Stimulated activated CD4-positive, alpha-beta T cell treated with anti-CD3 and anti-CD28 coated beads, Interleukin-4, amount 100 ng/mL, for 1 hour (primary cell): ENCODE data around the gene PGRMC2.
A peak's percentile ranks its signal among the peaks of the same experiment; 100 is the strongest.

Source experiments
- DNase-seq: peaks from one replicate; pipeline ENCODE4 v3.0.0-alpha.2; 2020

Gene PGRMC2

DNA sequence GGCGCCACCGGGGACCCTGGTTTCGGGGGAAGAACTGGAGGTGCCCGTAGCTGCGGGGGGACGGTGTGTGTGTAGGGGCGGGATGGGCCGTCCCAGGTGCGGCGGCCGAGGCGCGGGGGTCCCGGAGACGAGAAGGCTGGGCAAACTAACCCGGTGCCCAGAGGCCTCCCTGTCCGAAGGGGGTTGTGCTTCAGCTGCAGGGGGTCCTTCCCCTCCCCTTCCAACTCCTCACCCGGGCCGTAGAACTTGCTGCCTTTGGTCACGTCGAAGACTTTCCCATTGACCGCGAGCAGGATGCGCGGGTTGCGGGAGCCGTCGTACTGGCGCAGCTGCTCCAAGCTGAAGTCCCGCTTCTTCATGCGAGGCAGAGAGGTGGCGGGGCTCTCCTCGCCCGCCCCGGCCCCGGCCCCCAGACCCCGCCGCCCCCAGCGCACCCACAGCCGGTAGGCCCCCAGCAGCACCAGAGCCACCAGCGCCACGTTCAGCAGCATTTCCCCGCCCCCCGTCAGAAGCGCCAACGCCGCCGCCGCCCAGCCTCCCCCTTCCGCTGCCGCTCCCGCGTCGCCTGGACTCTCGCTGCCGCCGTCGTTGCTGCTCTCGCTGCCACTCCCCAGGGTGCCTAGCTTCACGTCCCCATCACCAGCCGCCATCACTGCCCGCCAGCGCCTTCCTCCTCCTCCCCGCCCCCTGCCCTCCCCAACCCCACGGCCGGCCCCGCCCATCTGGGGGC lies at the start of gene PGRMC2:
PGRMC2 (minus strand) TSS at position 673 of the 730 bp plus-strand sequence; CDS start at position 650, 23 bp downstream.
- peak; percentile 33 for DNase-seq

GRCh38 chr4:128335541-128335940 lies 47.9 kb upstream of the PGRMC2 start:
- DNase-seq = no peak

GRCh38 chr4:128334256-128334655 lies 46.6 kb upstream of the PGRMC2 start:
- no peak for DNase-seq

DNA sequence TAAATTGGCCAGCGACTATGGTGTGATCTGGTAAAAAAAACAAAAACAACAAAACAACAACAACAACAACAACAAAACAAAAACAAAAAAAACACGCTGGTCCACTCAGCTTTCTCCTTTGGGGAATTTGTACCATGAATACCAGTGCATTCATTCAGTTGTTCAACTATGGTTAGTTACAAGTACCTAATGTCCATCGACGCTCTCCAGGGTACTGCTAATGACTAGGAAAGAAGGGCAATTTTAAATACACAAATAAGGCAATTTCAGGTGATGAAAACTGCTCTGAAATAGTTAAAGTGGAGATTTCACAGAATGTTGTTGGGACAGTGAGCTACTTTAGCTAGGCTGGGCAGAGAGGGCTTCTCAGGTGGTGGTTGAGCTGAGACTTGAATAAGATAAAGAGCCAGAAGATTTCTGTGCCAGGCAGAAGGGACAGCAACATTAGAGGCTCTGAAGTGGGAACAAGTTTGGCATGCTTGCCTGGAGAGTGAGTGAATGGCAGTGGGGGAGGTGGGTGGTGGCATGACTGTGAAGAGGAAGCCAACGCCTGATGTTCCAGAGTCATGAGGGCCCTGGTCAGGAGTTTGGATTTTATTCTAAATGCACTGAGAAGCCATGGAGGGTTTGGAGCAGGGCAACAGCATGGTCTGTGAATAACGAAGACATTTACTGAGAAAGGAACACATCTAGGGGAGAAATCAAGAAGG lies 45.9 kb upstream of the PGRMC2 start:
- no peak for DNase-seq

GRCh38 chr4:128332081-128332480 lies 44.5 kb upstream of the PGRMC2 start:
- DNase-seq = no peak

DNA sequence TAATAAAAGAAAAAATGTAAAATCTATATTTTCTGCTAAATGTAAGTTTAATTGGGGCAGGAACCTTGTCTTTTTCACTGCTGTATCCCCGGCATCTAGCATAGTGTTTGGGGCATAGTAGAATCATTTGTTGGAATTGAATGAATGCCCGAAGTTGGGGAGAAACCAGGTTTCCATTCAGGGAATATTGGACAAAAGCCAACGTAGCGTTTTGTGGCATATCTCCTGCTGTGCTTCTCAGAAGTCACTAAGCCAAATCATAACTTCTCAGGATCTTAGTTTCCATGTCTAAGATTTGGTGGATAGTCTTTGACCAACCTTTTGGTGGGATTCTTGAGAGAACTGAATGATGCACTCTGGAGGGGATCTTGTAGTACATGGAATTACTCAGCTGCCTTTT lies 42.0 kb upstream of the PGRMC2 start:
- no peak for DNase-seq

DNA sequence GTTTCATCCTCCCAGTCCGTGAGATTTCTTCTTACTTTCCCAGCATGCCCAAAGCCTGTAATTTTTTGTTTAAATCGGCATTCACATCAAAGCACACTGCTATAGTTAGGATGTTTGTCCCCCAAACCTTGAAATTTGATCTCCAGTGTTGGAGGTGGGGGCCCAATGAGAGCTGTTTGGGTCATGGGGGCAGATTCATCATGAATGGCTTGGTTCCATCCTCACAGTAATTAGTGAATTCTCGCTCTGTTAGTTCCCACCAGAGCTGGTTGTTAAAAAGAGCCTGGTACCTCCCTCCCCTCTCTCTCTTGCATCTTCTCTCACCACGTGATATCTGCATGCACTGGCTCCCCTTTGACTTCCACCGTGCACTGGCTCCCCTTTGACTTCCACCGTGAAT lies 40.5 kb upstream of the PGRMC2 start:
- no peak for DNase-seq

GRCh38 chr4:128323401-128323800 lies 35.8 kb upstream of the PGRMC2 start:
- no peak for DNase-seq

DNA sequence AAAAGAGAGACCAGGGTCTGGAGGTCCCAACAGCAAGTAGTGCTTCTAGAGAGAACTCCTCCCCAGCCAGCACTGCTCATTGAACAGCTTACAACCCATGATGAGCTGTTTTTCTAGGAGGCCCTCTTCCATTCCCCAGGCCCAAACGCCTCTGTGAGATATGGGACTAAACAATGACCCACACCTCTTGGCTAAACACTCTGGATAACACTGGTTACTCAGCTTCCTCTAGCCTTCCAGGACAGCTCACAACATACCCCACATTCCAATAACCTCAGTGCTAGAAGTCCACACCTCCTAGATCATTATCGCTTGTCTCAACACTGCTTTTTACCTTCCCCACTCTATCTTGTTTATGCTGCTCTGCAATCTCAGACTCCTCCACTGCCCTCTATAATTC lies 35.4 kb upstream of the PGRMC2 start:
- DNase-seq = no peak

DNA sequence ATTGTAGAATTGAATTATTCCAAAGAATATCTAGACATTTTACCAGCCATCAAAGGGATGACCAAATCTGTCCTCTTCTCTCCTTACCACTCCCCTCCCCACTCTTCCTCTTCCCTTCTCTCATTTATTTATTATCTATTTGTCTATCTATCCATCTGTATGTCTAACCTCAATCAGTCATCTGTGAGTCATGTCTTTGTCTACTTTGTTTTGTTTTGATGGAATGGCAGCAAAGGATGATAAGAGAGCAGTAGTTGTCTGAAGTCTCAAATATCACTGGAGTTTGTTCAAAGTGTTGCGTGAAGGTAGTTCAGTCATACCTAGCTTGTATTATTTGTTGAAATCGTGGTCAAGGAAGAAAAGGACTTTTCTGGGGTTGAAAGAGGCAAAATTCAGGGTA lies 34.7 kb upstream of the PGRMC2 start:
- no peak for DNase-seq

DNA sequence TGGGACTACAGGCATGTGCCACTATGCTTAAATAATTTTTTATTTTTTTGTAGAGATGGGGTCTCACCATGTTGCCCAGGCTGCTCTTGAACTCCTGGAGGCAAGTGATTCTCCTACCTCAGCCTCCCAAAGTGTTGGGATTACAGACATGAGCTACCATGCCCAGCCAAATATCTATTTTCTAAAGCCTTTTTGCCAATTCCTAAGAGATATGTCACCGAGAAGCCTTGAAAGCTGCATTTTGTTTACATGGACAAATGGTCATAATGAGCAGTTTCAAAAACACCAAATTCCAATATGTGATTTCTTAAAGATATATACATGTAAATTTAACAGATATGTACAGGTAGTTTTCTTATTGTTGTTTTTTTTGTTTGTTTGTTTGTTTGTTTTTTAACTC lies 33.0 kb upstream of the PGRMC2 start:
- DNase-seq = no peak

GRCh38 chr4:128315756-128316520 lies 28.3 kb upstream of the PGRMC2 start:
- no peak for DNase-seq

- DNase-seq = no peak
These were observed 24.2 kb upstream of the PGRMC2 start for GRCh38 chr4:128311659-128312403.

DNA sequence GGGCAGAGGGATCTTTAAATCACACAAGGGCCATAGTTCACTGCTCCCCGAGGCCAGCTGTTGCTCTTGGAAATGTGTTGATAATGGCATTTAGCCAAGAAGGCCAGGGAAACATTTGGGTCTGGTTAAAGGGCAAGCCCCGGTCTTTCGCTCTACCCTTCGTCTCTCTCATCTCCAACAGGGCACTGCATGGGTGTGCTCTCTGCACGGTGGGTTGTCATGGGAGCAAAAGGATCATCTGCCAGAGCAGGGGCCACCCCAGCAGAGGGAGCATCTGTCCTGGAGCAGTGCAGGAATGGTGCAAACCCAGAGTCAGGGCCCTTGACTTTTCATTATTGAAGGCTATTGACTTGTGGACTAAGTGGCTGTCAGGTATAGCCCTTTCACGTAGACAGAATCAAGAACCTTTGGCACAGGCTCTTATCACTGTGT lies 22.7 kb upstream of the PGRMC2 start:
- DNase-seq = no peak

GRCh38 chr4:128309585-128309984 lies 22.0 kb upstream of the PGRMC2 start:
- DNase-seq = no peak

DNA sequence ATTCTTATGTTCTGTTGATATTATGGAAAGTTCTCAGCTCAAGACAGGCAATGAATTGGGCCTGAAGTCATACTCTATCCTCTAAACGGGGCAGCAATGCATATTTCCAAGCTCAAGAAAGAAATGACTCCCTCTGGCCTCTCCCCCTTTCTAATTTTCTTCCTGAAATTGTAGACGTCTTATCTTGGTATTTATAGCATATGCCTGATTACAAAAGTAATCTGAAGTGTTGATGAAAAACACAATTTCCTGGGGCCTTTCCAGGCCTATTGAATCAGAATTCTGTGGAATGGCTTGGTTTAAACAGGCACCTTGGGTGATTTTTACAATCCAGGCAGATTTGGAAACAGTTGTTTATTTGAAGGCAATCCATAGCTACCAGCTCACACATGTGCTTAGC lies 21.4 kb upstream of the PGRMC2 start:
- no peak for DNase-seq

GRCh38 chr4:128307123-128307571 lies 19.5 kb upstream of the PGRMC2 start:
- DNase-seq = no peak

DNA sequence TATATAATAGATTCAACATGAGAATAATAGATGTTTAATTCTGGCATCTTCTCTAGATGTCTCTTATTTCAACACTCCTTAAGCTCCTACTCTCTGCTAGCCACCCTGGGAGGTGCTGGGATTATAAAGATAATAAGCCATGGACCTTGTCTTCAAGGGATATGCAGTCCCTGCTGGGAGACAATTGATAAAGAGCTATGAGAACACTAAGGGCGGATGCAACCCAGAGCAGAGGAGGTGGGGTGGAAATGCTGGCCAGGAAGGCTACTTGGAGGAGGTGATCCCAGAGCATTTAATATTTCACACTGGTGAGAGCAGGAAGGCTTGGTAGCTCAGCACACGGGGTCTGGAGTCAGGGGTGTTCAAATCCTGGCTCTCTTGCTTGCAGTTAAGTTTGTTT lies 18.3 kb upstream of the PGRMC2 start:
- no peak for DNase-seq

DNA sequence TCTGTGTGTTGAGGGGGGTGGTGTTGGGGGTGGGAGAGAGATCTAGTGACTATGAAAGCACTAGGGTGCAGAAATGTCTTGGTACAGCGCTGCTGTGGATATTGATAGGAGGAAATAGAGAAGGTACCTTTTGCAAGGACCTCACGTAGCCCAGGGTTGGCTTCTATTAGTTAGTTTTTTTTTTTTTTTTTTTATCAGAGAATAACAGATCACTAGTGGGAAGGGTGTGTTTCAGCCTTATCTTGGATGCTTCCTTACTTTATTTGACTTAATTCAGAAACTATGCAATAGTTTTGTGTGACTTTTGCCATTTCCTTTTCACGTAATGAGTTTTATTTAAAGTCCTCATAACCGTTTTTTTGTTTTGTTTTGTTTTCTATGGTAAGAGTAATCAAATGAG lies 16.4 kb upstream of the PGRMC2 start:
- DNase-seq = no peak

GRCh38 chr4:128303405-128303785 lies 15.8 kb upstream of the PGRMC2 start:
- DNase-seq = no peak

GRCh38 chr4:128301979-128302378 lies 14.4 kb upstream of the PGRMC2 start:
- no peak for DNase-seq

DNA sequence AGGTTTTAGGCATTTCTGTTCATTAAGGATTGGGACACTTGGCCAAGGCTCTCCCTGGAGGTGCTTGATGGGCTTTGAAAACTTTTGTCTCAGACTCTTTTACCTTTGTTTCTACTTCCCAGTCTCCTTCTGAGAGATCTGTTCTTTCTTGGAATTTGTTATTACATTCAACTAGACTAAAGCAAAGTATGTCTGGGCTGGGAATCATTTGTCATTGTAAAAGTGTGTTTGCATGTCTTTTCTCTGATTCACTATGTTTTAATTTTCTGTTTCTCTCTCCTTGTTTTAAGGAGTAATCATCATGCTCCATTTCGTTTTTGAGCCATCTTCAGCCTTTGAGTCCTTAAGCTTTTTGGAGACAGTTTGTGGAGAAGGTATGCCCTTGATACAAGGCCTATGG lies 12.2 kb upstream of the PGRMC2 start:
- DNase-seq = no peak

DNA sequence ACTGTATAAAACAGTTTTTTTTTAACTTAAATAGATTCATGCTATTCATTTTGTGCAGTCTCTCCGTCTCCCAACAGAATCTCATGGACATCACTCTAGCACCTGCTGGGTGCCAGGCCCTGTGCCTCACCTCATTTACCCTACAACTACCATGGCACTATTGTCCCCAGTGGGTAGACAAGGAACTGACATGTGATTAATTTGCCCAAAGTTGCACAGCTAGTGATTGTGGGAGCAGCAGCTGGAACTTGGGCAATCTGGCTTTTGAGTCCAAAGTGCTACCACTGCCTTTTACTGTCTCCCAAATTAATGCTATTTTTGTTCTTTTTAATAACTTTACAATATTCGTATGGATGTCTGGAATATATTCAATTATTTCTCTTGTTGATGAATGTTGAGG lies 11.2 kb upstream of the PGRMC2 start:
- no peak for DNase-seq
